NCI-H2196 treated with DMSO at 0.1 percent for 48 hours (cell line): Measurements from ENCODE around the gene P2RX3.

Experiments used
- DNase-seq: peaks from one replicate; lab custom pipeline; 2025; ENCODE audit not compliant: unreplicated experiment; lab: John Stamatoyannopoulos, UW

Gene P2RX3

GRCh38 chr11:57309106-57310059 is 28.8 kb upstream of the P2RX3 start:
- DNase-seq, result no peak

- DNase-seq, result no peak
Measured at GRCh38 chr11:57310091-57310490, 28.1 kb upstream of the P2RX3 start.

DNA sequence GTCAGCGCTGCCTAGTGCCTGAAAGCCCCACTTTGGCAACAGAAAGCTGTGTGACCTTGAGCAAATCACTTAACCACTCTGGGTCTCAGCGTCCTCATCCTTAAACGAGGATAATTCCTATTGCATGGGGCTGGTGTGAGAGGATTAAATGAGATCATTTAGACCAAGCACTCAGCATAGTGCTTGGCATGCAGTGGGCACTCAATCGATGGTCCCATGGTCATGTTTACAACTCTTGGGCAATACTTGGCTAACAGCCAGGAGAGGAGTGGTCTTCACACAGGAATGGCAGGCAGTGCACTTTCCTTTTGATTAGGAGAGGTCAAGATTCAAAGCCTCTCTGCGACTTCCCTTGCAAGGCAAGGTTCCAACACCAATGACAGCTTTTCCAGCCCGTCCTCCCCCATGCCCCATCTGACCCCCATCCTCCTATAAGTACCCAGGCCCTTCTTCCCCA is 27.5 kb upstream of the P2RX3 start:
- no peak for DNase-seq

DNA sequence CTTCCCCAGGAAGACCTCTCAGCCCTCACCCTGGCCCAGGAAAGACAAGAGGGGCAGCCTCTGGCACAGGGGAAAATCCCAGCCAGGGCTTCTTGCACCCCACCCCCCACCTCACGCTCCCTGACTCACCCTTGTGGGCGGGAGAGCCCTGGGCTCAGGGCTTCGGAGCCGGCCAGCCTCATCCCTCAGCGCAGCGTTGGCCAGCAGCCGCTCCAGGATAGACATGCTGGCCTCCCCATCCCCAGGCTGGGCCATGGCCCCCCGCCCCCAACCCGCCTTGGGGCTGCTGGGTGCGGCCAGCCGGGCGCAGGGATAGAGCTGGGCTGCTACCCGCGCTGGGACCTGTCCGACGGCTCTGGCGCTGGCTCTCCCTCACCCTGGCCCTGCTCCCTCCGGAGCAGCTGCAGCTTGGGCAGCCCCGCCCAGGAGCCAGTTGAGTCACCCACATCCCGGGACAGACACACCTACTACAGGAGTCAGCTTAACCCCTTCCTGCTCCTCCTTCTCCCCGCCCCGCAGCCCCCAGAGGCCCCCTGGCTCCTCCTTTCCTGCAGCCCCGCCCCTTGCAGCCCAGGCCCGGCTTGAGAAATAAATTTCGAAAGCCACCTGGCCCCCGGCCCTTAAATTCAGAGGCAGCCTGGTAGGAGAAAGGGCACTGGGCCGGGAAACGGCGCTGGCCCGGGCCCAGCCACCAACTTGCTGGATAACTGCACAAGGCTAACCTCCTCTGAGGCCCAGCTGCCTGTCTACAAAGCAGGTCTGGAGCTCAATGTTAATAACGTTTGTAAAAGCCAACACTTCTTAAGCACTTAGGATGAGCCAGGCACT is 26.8 kb upstream of the P2RX3 start:
- DNase-seq, result peak; percentile 84

DNA sequence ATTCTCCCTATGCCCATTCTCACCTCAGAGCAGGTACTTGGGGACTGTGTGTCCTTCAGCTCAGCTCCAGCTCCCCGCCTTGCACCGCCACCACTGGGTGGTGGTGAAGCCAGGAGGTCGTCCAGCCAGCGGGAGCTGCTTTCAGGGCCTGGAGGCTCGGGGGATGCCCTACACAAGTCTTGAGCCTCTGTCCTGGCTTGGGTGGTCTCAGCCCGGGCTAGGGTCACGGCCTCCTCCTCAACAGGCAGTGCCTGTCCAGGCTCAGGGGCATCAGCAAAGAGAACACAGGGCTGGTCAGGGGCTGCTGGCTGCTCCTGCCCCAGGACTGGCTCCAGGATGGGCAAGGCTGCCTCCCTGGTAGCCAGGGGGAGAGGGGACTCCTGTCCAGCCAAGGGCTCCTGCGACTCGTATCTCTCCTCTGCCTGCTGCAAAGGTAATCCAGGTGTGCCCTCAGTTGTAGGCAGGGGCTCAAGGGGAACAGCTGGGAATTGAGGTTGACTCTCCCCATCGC is 25.6 kb upstream of the P2RX3 start:
- no peak for DNase-seq

DNA sequence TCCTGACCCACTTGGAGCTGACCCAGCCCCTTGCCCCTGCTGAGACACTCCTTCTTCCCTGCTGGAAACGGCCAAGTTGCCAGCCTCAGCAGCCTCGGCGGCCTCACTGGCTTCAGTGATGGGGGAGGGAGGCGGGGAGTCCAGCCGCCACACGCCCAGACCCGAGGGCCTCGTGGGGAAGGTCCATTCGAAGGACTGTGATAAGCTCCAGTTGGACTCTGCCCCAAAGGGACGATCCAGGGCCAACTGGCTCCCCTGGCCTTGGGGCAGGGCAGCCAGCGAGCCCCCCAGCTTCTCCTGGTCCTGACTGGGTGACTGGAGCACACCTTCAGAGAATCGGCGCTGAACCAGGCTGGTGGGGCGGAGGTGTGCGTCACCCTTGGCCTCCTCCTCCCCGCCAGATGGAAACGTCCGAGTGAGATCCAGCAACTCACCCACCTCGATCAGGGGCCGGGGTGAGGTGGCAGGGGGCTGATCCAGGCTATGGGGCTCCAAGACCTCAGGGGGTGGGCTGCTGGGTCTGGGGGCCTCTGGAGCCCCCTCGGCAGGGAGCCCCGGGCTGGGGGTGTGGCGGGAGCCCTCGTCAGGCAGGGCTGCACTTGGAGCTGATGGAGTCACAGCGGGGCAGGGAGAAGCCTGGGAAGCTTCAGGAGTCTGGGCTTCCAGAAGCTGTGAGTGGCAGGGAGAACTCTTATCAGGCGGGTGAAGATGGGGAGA is 24.9 kb upstream of the P2RX3 start:
- no peak for DNase-seq

DNA sequence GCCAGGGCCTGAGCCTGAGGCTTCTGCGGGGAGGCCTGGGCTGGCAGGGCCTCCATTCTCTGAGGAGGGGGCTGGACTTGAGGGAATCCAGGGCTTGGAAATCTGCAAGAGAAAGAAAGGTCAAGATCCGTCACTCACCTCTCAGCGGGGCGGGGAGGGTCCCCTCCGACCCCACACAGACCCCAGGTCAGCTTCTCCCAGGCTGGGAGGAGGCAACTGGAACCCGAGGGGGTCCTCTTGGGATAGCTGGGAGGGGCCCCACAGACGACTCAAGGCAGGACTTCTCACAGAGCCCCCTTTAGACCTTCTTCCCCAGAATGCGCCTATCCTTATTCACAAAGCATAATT is 24.4 kb upstream of the P2RX3 start:
- DNase-seq, result no peak

- DNase-seq, result no peak
Measured at GRCh38 chr11:57314221-57314973, 23.8 kb upstream of the P2RX3 start.

DNA sequence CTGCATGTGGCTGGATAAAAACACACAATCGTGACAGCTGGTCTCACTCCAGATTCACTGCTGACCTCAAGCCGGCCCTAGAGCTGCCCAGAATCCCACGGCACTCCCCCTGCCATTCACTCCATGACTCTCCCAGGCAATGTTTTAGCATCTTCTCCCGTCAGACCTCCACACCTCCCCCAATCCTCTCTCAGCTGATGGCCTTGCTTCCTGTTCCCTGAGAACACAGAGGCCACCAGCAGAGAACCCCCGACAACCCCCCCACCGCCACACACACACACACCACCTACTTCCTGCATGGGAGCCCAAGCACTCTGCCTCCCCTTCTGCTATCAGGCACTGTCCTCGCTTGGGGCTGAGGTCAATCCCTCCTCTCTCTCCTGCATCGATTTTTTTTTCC is 22.7 kb upstream of the P2RX3 start:
- no peak for DNase-seq

GRCh38 chr11:57316017-57316416 is 22.1 kb upstream of the P2RX3 start:
- no peak for DNase-seq

GRCh38 chr11:57318178-57318577 is 20.0 kb upstream of the P2RX3 start:
- DNase-seq, result no peak

GRCh38 chr11:57320067-57320718 is 18.0 kb upstream of the P2RX3 start:
- DNase-seq, result no peak

DNA sequence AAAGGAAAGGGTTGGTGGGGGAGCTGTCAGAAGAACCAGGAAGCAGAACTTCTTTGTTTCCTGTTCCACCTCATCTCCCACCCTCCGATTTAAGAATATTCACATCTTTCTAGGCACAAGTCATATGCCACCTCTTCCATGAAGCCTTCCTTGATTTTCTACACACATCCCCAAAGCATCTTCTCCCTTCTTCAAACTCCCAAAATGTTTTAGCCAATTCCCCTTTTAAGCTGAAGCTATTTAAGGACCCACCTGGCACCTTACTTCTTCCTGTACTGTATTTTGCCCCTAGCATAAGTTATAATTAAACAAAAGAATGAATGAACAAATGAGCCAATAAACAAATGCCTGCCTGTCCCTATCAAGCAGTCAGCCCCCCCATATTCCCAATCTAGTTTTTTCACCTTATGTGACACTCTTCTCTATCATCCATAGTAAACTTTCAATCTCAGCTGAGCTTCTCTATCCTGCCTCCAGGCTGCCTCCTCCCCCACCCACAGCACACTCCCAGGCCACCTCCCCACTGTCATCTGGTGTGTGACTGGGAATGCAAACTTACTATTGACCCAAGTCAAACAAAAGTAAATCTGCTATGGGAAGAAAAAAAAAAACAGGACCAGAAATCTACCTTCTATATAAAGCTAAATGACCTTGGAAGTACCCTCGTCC is 17.3 kb upstream of the P2RX3 start:
- no peak for DNase-seq

GRCh38 chr11:57321388-57322255 is 16.5 kb upstream of the P2RX3 start:
- no peak for DNase-seq

DNA sequence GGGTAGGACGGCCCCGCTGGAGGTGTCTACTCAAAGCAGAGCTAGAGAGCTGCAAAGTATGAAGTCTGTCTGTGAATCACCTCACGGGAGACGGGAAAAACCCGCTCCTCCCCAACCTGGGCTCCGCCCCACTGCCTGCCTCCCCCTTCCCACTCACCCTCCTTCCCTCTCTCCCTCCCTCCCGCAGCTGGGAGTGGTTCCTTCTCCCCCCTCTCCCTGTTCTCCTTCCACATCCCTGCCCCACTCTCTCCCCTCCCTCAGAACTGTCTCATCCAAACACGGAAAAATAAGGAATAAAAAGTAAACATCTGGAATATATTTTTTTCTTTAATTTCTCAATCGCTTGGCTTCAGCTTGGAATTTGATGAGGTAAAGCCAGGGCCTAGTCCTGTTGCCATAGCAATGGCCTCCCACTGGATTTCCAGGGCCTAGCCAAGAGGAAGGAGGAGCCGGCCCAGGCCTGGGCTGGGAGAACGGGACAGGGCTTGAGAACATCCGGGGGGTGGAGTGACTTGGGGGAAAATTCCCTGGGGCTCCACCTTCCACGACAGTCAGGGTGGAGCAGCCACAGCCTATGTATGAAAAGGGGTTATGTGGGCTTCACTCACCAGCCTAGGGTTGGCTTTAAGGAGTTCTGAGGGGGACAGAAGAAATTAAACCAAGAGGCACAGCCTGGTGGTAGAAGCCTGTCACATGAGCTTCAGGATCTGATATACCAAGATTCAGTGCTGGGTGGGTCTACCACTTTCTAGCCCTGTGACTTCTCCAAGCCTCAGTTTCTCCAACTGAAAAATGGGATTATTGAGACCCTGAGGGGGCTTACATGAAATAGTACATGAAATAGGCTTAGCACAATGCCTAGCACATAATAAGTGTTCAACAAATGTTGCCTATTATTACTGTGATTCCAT is 15.6 kb upstream of the P2RX3 start:
- peak; percentile 78 for DNase-seq

GRCh38 chr11:57323167-57323854 is 14.8 kb upstream of the P2RX3 start:
- no peak for DNase-seq

GRCh38 chr11:57323855-57324153 is 14.3 kb upstream of the P2RX3 start:
- DNase-seq, result no peak
